ENCODE results near the gene MAGEB17. TPM values are rescaled to one million over a fixed set of nuclear protein-coding genes. Genes with fewer than 3 reads are reported as not detected.

Gene MAGEB17
- total RNA-seq, result not detected in 2 replicates

DNA sequence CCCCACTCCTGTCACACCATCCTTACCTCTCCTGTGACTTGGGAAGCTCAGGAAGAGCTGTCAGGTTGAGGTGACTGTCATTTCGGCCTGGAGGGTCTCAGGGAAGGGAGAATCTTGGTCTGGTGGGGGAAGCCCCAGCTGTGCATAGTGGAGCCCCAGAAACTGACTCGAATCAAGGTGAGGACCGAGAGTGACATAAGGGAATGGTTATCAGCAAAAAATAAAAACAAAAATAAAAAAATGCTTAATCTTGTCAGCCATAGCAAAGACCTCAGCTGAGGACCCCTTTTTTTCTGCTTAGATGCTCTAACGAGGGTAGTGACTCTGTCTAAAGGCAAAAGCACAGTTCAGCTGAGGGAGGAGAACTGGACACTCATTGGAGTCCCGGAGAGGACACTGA is at the start of gene MAGEB17:
MAGEB17 (plus strand) TSS at position 301 of the 400 bp plus-strand sequence. CDS start 2,902 bp downstream, outside the sequence.

DNA sequence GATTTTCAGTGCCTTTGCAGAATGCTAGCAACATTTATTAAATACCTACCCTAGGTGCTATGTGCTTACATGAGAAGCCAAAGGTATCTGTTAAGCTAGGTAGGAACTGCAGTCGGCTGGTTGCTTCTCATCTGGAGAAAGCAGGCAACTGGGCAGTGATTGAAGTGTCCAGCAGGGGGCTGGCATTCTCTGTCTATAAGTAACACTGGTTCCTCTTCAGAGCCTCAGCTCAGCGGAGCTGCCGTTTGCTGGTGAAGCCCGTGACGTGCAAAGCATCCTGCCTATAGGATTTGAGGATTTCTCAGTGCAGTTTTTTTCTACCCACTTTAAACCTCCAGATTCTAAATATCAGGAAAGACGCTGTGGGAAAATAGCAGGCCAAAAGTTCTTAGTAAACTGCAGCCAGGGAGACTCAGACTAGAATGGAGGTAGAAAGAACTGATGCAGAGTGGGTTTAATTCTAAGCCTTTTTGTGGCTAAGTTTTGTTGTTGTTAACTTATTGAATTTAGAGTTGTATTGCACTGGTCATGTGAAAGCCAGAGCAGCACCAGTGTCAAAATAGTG is 44.0 kb upstream of the MAGEB17 start, which contains the start of gene GRPR:
GRPR (plus strand) TSS at position 344 of the 565 bp plus-strand sequence. CDS start 389 bp downstream, outside the sequence.

Other genes starting within 250 kb of the MAGEB17 start
- gene GRPR, start 43.9 kb upstream of the MAGEB17 start, total RNA-seq, result 0.13 TPM in 1 of 2 replicates, not detected in the other